Spleen (tissue), 11 donors: ENCODE measurements around the gene LPCAT2. TPM values are rescaled to one million over a fixed set of nuclear protein-coding genes. Genes with fewer than 3 reads are reported as not detected.

ENCODE experiments used
- DNase-seq: peaks from one replicate; pipeline ENCODE4 v3.0.0-alpha.2; 2020
- H3K27ac ChIP-seq, 8 donors: fragments of 200-600 bp; sonication (generic) in 7 of 8; 1 replicate in 4 of 8; 2 replicates in 4 of 8; pipeline versions ENCODE4 v1.5.0 to v1.8.0; 2016 to 2021; ENCODE audit warnings: inconsistent platforms in 4 of 8, mild to moderate bottlenecking in 4 of 8, moderate library complexity in 1 of 8
- H3K27me3 ChIP-seq, 7 donors: fragments of 200-600 bp; sonication (generic) in 6 of 7; replicated peaks in 1 of 7; 1 replicate in 4 of 7; 2 replicates in 3 of 7; pipeline versions ENCODE4 v1.5.0 to v1.8.0; 2016 to 2021; ENCODE audit warnings: inconsistent platforms in 3 of 7, mild to moderate bottlenecking in 1 of 7
- H3K36me3 ChIP-seq, 6 donors: fragments of 200-600 bp; sonication (generic) in 5 of 6; 1 replicate in 4 of 6; 2 replicates in 2 of 6; pipeline versions ENCODE4 v1.5.0 to v1.8.0; 2016 to 2021; ENCODE audit warnings: inconsistent platforms in 2 of 6
- H3K4me1 ChIP-seq, 6 donors: fragments of 200-600 bp; sonication (generic) in 5 of 6; 1 replicate in 3 of 6; 2 replicates in 3 of 6; pipeline versions ENCODE4 v1.5.0 to v1.8.0; 2016 to 2021; ENCODE audit warnings: inconsistent platforms in 3 of 6
- H3K4me3 ChIP-seq, 8 donors: fragments of 200-600 bp; sonication (generic) in 7 of 8; 1 replicate in 4 of 8; 2 replicates in 4 of 8; pipeline versions ENCODE4 v1.5.0 to v1.8.0; 2016 to 2021; ENCODE audit warnings: inconsistent platforms in 4 of 8, mild to moderate bottlenecking in 4 of 8, moderate library complexity in 2 of 8
- H3K9me3 ChIP-seq, 8 donors: fragments of 200-600 bp; sonication (generic) in 7 of 8; 1 replicate in 4 of 8; 2 replicates in 4 of 8; pipeline versions ENCODE4 v1.5.0 to v1.8.0; 2016 to 2021; ENCODE audit warnings: inconsistent platforms in 4 of 8
- CTCF ChIP-seq, 11 experiments: fragments of 200-600 bp in 7 of 11; fragments of 450-650 bp in 4 of 11; sonication (generic) in 4 of 11; IDR thresholded peaks in 8 of 11; conservative IDR thresholded peaks in 3 of 11; 1 replicate in 7 of 11; 2 replicates in 4 of 11; pipeline versions ENCODE4 v1.4.0 to v1.8.0; 2016 to 2021; ENCODE audit warnings: antibody characterized with exemption in 11 of 11, inconsistent platforms in 4 of 11, mild to moderate bottlenecking in 1 of 11
- POLR2A ChIP-seq, 3 donors: fragments of 450-650 bp; IDR thresholded peaks; one replicate each; pipeline ENCODE4 v1.5.1; 2017; ENCODE audit warnings: antibody characterized with exemption in 3 of 3, mild to moderate bottlenecking in 1 of 3
- POLR2AphosphoS5 ChIP-seq, 3 donors: sonication (generic); formaldehyde crosslinking; IDR thresholded peaks; one replicate each; pipeline ENCODE4 v1.5.1; 2017; ENCODE audit warnings: antibody characterized with exemption in 3 of 3
- WGBS, 5 donors: extraction: QIAGEN DNeasy Blood & Tissue Kit in 3 of 5; methylation state at CpG; one replicate each; pipeline versions ENCODE4 v1.1.5 to v1.1.7; 2013 to 2018; 5-methylcytosine and 5-hydroxymethylcytosine counted together
- intact Hi-C: fragments of 100-400 bp; cut with DNase I; formaldehyde crosslinking; loops from one replicate; pipeline ENCODE4 v1.15.0; 2023; ENCODE audit warnings: low total_unique reads
- polyA plus RNA-seq, 3 donors: library from polyadenylated mRNA; stranded (reverse); fragments of 200-250 nt; gene quantifications; one replicate each; pipeline ENCODE4 v1.2.1, GENCODE V29; 2013
- total RNA-seq, 7 donors: library from RNA; depleted of rRNA in 3 of 7; stranded (reverse); fragments of >200 nt in 3 of 7; fragmentation: NEBNext Ultra II Directional in 4 of 7; extraction: Animal tissue kit (Norgen Biotek cat#: 25700) in 4 of 7; gene quantifications; one replicate each; pipeline versions ENCODE4 v1.1.0 to v1.2.1, GENCODE V29; 2016 to 2021
- donor health status: healthy with polysubstance abuse.
- donor health status: DM: no; HTN: no; CAD: no; lungs with moderate emphysema.
- donor health status: DM: no; HTN: no; CAD: no.
- donor health status: Bipolar disorder and iron deficiency.
- donor health status: healthy.
- donor health status: DM: no; HTN: no; CAD: no.
- donor health status: DM: yes; HTN: yes; CAD: no.

Gene LPCAT2
- total and polyA plus RNA-seq, 10 donors: 3.4 to 44.3 (median 31.1) TPM

GRCh38 chr16:55508271-55508921 lies 476 bp upstream of the LPCAT2 start:
- peaks cover 0 to 50% (median 8%) of the 10 kb centered on the region in 7 donors for H3K27me3 ChIP-seq
- DNase-seq: no peak
- peaks cover 0 to 42% (median 7%) of the 10 kb centered on the region in 6 donors for H3K4me1 ChIP-seq
- intact Hi-C loops: no loop called here
- H3K36me3 ChIP-seq: peaks cover 0 to 27% (median 0%) of the 10 kb centered on the region in 6 donors
- WGBS, 5 donors: 54 to 65% (median 62%) methylated on average over 9 of the region's 9 CpGs
- peak overlapping the region in 6 of 8 donors; percentile 46 to 73 (median 52) for H3K4me3 ChIP-seq
- TF ChIP-seq POLR2AphosphoS5 (IDR thresholded peaks at IDR 0.05) (no peak), CTCF (IDR thresholded peaks at IDR 0.05 in 8 of 11, conservative IDR thresholded peaks at IDR 0.05 in 3 of 11) (no peak), POLR2A (IDR thresholded peaks at IDR 0.05) (no peak)
- H3K9me3 ChIP-seq: peaks cover 0 to 13% (median 12%) of the 10 kb centered on the region in 8 donors
- peak overlapping the region in 7 of 8 donors; percentile 73 to 93 (median 84) for H3K27ac ChIP-seq

GRCh38 chr16:55510185-55510805 lies 1.4 kb downstream of the LPCAT2 start:
- no peak for TF ChIP-seq POLR2A (IDR thresholded peaks at IDR 0.05)
- no peak for TF ChIP-seq POLR2AphosphoS5 (IDR thresholded peaks at IDR 0.05)
- TF ChIP-seq CTCF (IDR thresholded peaks at IDR 0.05 in 8 of 11, conservative IDR thresholded peaks at IDR 0.05 in 3 of 11): no peak
- Histone ChIP-seq H3K36me3 (peaks cover 0 to 24% (median 0%) of the 10 kb centered on the region in 6 donors), H3K9me3 (peaks cover 0 to 17% (median 15%) of the 10 kb centered on the region in 8 donors), H3K4me3 (peak overlapping the region; percentile 33 to 73 (median 50)), H3K27ac (peak overlapping the region in 7 of 8 donors; percentile 73 to 93 (median 84)), H3K4me1 (peaks cover 0 to 40% (median 7%) of the 10 kb centered on the region in 6 donors), H3K27me3 (peaks cover 0 to 50% (median 8%) of the 10 kb centered on the region in 7 donors)
- DNase-seq: no peak
- WGBS, 5 donors: 10 to 22% (median 15%) methylated on average over 4 of the region's 4 CpGs
- intact Hi-C loops: no loop called here

GRCh38 chr16:55512941-55513340 lies 4.1 kb downstream of the LPCAT2 start:
- TF ChIP-seq POLR2A (IDR thresholded peaks at IDR 0.05): no peak
- TF ChIP-seq POLR2AphosphoS5 (IDR thresholded peaks at IDR 0.05): no peak
- no peak for TF ChIP-seq CTCF (IDR thresholded peaks at IDR 0.05 in 8 of 11, conservative IDR thresholded peaks at IDR 0.05 in 3 of 11)
- no peak overlapping the region for H3K27ac ChIP-seq
- no peak overlapping the region for H3K4me3 ChIP-seq
- H3K27me3 ChIP-seq: peaks cover 0 to 37% (median 8%) of the 10 kb centered on the region in 7 donors
- intact Hi-C loops: no loop called here
- peaks cover 0 to 37% (median 5%) of the 10 kb centered on the region in 6 donors for H3K4me1 ChIP-seq
- 93 to 100% (median 95%) methylated on average over 1 of the region's 1 CpG for WGBS, 5 donors
- peaks cover 0 to 5% (median 0%) of the 10 kb centered on the region in 6 donors for H3K36me3 ChIP-seq
- no peak for DNase-seq
- peaks cover 0 to 17% (median 15%) of the 10 kb centered on the region in 8 donors for H3K9me3 ChIP-seq

- peaks cover 0 to 30% (median 5%) of the 10 kb centered on the region in 7 donors for H3K27me3 ChIP-seq
- TF ChIP-seq CTCF (IDR thresholded peaks at IDR 0.05 in 8 of 11, conservative IDR thresholded peaks at IDR 0.05 in 3 of 11) (no peak), POLR2A (IDR thresholded peaks at IDR 0.05) (no peak), POLR2AphosphoS5 (IDR thresholded peaks at IDR 0.05) (no peak)
- 72 to 87% (median 85%) methylated on average over 5 of the region's 5 CpGs for WGBS, 5 donors
- DNase-seq: no peak
- intact Hi-C loops: no loop called here
- H3K36me3 ChIP-seq: peaks cover 0 to 5% (median 0%) of the 10 kb centered on the region in 6 donors
- no peak overlapping the region for H3K27ac ChIP-seq
- H3K4me3 ChIP-seq: no peak overlapping the region
- H3K4me1 ChIP-seq: peaks cover 0 to 30% (median 2%) of the 10 kb centered on the region in 6 donors
- H3K9me3 ChIP-seq: peaks cover 0 to 17% (median 15%) of the 10 kb centered on the region in 8 donors
These were observed 4.7 kb downstream of the LPCAT2 start for GRCh38 chr16:55513616-55514015.
